Keratinocyte (primary cell): Measurements from ENCODE around the gene POM121L2. TPM values are rescaled to one million over a fixed set of nuclear protein-coding genes. Genes with fewer than 3 reads are reported as not detected.

ENCODE experiments used
- DNase-seq: peaks from one replicate; pipeline ENCODE4 v3.0.0-alpha.2; 2011; ENCODE audit warnings: low read depth, missing footprints, low spot score
- FAIRE-seq: peaks from 2 replicates; lab custom pipeline; 2011; peaks lifted over from hg19 to GRCh38; lab: Jason Lieb, UNC
- H2AFZ ChIP-seq: 2 replicates; pipeline ENCODE4 v1.6.0; 2012; ENCODE audit warnings: low read length, control low read depth, inconsistent platforms; ENCODE audit not compliant: control insufficient read depth
- H3K27ac ChIP-seq: 2 replicates; pipeline ENCODE4 v1.5.1; 2011; ENCODE audit warnings: low read length; ENCODE audit not compliant: control insufficient read depth, insufficient read depth
- H3K27me3 ChIP-seq: 3 replicates; pipeline ENCODE4 v1.6.0; 2011; ENCODE audit warnings: low read length; ENCODE audit not compliant: control insufficient read depth, insufficient read depth; ENCODE audit errors: extremely low read depth
- H3K36me3 ChIP-seq, 2 experiments: 2 replicates in 1 of 2; 3 replicates in 1 of 2; pipeline ENCODE4 v1.5.1; 2011; ENCODE audit warnings: low read length in 2 of 2, mild to moderate bottlenecking in 1 of 2; ENCODE audit not compliant: control insufficient read depth in 2 of 2, insufficient read depth in 2 of 2; ENCODE audit errors: extremely low read depth in 1 of 2
- H3K4me1 ChIP-seq: 3 replicates; pipeline ENCODE4 v1.5.1; 2011; ENCODE audit warnings: low read length; ENCODE audit not compliant: control insufficient read depth, insufficient read depth; ENCODE audit errors: extremely low read depth
- H3K4me2 ChIP-seq: 3 replicates; pipeline ENCODE4 v1.6.0; 2011; ENCODE audit warnings: low read depth, low read length; ENCODE audit not compliant: control insufficient read depth, insufficient read depth; ENCODE audit errors: extremely low read depth
- H3K4me3 ChIP-seq, 3 experiments: fragments of 200-600 bp in 1 of 3; sonication (generic) in 1 of 3; 2 replicates in 2 of 3; 3 replicates in 1 of 3; pipeline ENCODE4 v1.5.1; 2011 to 2016; ENCODE audit warnings: low read length in 3 of 3, mild to moderate bottlenecking in 3 of 3, control low read depth in 2 of 3, inconsistent platforms in 1 of 3, low read depth in 1 of 3, mixed read lengths in 1 of 3, mixed run types in 1 of 3, moderate library complexity in 1 of 3; ENCODE audit not compliant: control insufficient read depth in 2 of 3, insufficient read depth in 2 of 3; ENCODE audit errors: extremely low read depth in 1 of 3
- H3K79me2 ChIP-seq: 2 replicates; pipeline ENCODE4 v1.6.0; 2012; ENCODE audit warnings: low read length; ENCODE audit not compliant: control insufficient read depth, insufficient read depth
- H3K9ac ChIP-seq: 3 replicates; pipeline ENCODE4 v1.6.0; 2011; ENCODE audit warnings: low read length; ENCODE audit not compliant: control insufficient read depth, insufficient read depth; ENCODE audit errors: extremely low read depth
- H3K9me1 ChIP-seq: 3 replicates; pipeline ENCODE4 v1.6.0; 2011; ENCODE audit warnings: low read length; ENCODE audit not compliant: control insufficient read depth, insufficient read depth; ENCODE audit errors: extremely low read depth
- H3K9me3 ChIP-seq: 2 replicates; pipeline ENCODE4 v1.5.1; 2012; ENCODE audit warnings: low read depth, low read length; ENCODE audit not compliant: control insufficient read depth
- H4K20me1 ChIP-seq: 3 replicates; pipeline ENCODE4 v1.6.0; 2011; ENCODE audit warnings: low read length; ENCODE audit not compliant: control insufficient read depth, insufficient read depth; ENCODE audit errors: extremely low read depth
- EZH2 ChIP-seq: IDR thresholded peaks from one replicate; pipeline ENCODE4 v1.6.1; 2012; ENCODE audit warnings: inconsistent platforms, mild to moderate bottlenecking, low read length, moderate library complexity
- dilution Hi-C: fragments of 300-500 bp; cut with MboI; formaldehyde crosslinking; loops from one replicate; pipeline ENCODE4 v1.7.0; 2020; ENCODE audit warnings: low sequenced_read_pairs; ENCODE audit not compliant: extremely low pct_ligation_motif_present
- polyA plus RNA-seq, 5 experiments: library from polyadenylated mRNA; depleted of rRNA in 3 of 5; stranded (reverse) in 3 of 5; stranded (forward) in 1 of 5; unstranded in 1 of 5; fragments of >200 nt; gene quantifications; 1 replicate in 1 of 5; 2 replicates in 3 of 5; 3 replicates in 1 of 5; pipeline versions ENCODE4 v1.2.1 to v1.2.3, GENCODE V29; 2011 to 2012; ENCODE audit warnings: missing spikeins in 2 of 5, low read depth in 1 of 5, low replicate concordance in 1 of 5
- TF ChIP-seq, protein P1 (sequence below), 3 experiments: IDR thresholded peaks in 1 of 3; conservative IDR thresholded peaks in 1 of 3; optimal IDR thresholded peaks in 1 of 3; 2 replicates in 2 of 3; 3 replicates in 1 of 3; pipeline versions ENCODE3 to v1.5.1; 2011; ENCODE audit warnings: low read length in 3 of 3, mild to moderate bottlenecking in 3 of 3, moderate library complexity in 2 of 3, control low read depth in 1 of 3, inconsistent platforms in 1 of 3; ENCODE audit not compliant: insufficient read depth in 2 of 3; ENCODE audit errors: extremely low read depth in 1 of 3

POM121L2 gene
- polyA plus RNA-seq, 1 donor (not counting 4 experiments of a cell fraction or from before 2014, with no cell fraction given): not detected

- peaks cover 7% of the 10 kb centered on the region for H3K4me1 ChIP-seq
- peak overlapping the region; percentile 79 for H3K4me2 ChIP-seq
- H3K27ac ChIP-seq: no peak overlapping the region
- dilution Hi-C loops: no loop called here
- no peak for DNase-seq
- no peaks in the 10 kb centered on the region for H3K9me3 ChIP-seq
- no peaks in the 10 kb centered on the region for H3K9me1 ChIP-seq
- H4K20me1 ChIP-seq: no peaks in the 10 kb centered on the region
- H3K9ac ChIP-seq: no peak overlapping the region
- no peaks in the 10 kb centered on the region for H3K79me2 ChIP-seq
- no peak for TF ChIP-seq EZH2
- TF ChIP-seq, protein P1, sequence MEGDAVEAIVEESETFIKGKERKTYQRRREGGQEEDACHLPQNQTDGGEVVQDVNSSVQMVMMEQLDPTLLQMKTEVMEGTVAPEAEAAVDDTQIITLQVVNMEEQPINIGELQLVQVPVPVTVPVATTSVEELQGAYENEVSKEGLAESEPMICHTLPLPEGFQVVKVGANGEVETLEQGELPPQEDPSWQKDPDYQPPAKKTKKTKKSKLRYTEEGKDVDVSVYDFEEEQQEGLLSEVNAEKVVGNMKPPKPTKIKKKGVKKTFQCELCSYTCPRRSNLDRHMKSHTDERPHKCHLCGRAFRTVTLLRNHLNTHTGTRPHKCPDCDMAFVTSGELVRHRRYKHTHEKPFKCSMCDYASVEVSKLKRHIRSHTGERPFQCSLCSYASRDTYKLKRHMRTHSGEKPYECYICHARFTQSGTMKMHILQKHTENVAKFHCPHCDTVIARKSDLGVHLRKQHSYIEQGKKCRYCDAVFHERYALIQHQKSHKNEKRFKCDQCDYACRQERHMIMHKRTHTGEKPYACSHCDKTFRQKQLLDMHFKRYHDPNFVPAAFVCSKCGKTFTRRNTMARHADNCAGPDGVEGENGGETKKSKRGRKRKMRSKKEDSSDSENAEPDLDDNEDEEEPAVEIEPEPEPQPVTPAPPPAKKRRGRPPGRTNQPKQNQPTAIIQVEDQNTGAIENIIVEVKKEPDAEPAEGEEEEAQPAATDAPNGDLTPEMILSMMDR (optimal IDR thresholded peaks at IDR 0.05 in 1 of 3, IDR thresholded peaks at IDR 0.05 in 1 of 3, conservative IDR thresholded peaks at IDR 0.05 in 1 of 3; ENCODE audit: extremely low read depth in 1 of 3, insufficient read depth in 2 of 3, low read length in 3 of 3): no peak
- peaks cover 32% of the 10 kb centered on the region for H3K27me3 ChIP-seq
- peak overlapping the region; percentile 26 to 67 (median 50) for H3K4me3 ChIP-seq
- H2AFZ ChIP-seq: peak overlapping the region; percentile 48
- H3K36me3 ChIP-seq: no peaks in the 10 kb centered on the region
- FAIRE-seq: no peak
Observed at GRCh38 chr6:27287751-27288135, 24.3 kb downstream of the POM121L2 start.

GRCh38 chr6:27286141-27286540 lies 25.9 kb downstream of the POM121L2 start:
- Histone ChIP-seq H3K27me3 (peaks cover 37% of the 10 kb centered on the region), H2AFZ (no peak overlapping the region), H3K27ac (no peak overlapping the region), H3K36me3 (no peaks in the 10 kb centered on the region), H3K9me3 (no peaks in the 10 kb centered on the region), H3K9me1 (no peaks in the 10 kb centered on the region), H3K79me2 (no peaks in the 10 kb centered on the region), H3K4me2 (no peak overlapping the region), H4K20me1 (no peaks in the 10 kb centered on the region), H3K9ac (no peak overlapping the region), H3K4me1 (peaks cover 10% of the 10 kb centered on the region), H3K4me3 (no peak overlapping the region)
- no peak for TF ChIP-seq EZH2
- TF ChIP-seq, protein P1 (optimal IDR thresholded peaks at IDR 0.05 in 1 of 3, IDR thresholded peaks at IDR 0.05 in 1 of 3, conservative IDR thresholded peaks at IDR 0.05 in 1 of 3; ENCODE audit: extremely low read depth in 1 of 3, insufficient read depth in 2 of 3, low read length in 3 of 3): no peak
- DNase-seq: no peak
- FAIRE-seq: no peak
- dilution Hi-C loops: no loop called here
